OCI-LY1 (cell line): ENCODE results near the gene POLE4.

Experiments
- H2AFZ ChIP-seq: fragments of 200-600 bp; sonication (generic), shearing (Covaris generic); 2 replicates; pipeline ENCODE4 v1.6.0; 2014; ENCODE audit warnings: antibody characterized with exemption, mild to moderate bottlenecking, low read length
- H3F3A ChIP-seq: fragments of 200-600 bp; sonication (generic), shearing (Covaris generic); 2 replicates; pipeline ENCODE4 v1.6.0; 2014; ENCODE audit warnings: mild to moderate bottlenecking, antibody characterized with exemption, low read length, moderate library complexity; ENCODE audit not compliant: insufficient read depth
- H3K27ac ChIP-seq: fragments of 200-600 bp; sonication (generic); 2 replicates; pipeline ENCODE4 v1.5.1; 2014; ENCODE audit warnings: low read length, mixed run types, mild to moderate bottlenecking, low read depth; ENCODE audit not compliant: poor library complexity, severe bottlenecking
- H3K27me3 ChIP-seq: fragments of 200-600 bp; sonication (generic); 2 replicates; pipeline ENCODE4 v1.6.0; 2014; ENCODE audit warnings: antibody characterized with exemption, mild to moderate bottlenecking, low read length, moderate library complexity; ENCODE audit not compliant: insufficient read depth
- H3K36me3 ChIP-seq: fragments of 200-600 bp; sonication (generic); 2 replicates; pipeline ENCODE4 v1.6.1; 2014; ENCODE audit warnings: mild to moderate bottlenecking, antibody characterized with exemption, low read length, moderate library complexity, mixed read lengths; ENCODE audit not compliant: insufficient read depth
- H3K4me1 ChIP-seq: fragments of 200-600 bp; sonication (generic); 2 replicates; pipeline ENCODE4 v1.5.1; 2014; ENCODE audit warnings: mild to moderate bottlenecking, low read length, moderate library complexity; ENCODE audit not compliant: insufficient read depth, severe bottlenecking
- H3K4me2 ChIP-seq: fragments of 200-600 bp; sonication (generic), shearing (Covaris generic); 2 replicates; pipeline ENCODE4 v1.6.1; 2014; ENCODE audit warnings: low read length
- H3K4me3 ChIP-seq: fragments of 200-600 bp; sonication (generic); 2 replicates; pipeline ENCODE4 v1.5.1; 2014; ENCODE audit warnings: low read length, low read depth, mild to moderate bottlenecking, mixed read lengths; ENCODE audit not compliant: poor library complexity, severe bottlenecking
- H3K79me2 ChIP-seq: fragments of 200-600 bp; shearing (Covaris generic); 2 replicates; pipeline ENCODE4 v1.6.1; 2016; ENCODE audit warnings: mixed run types, low read length, mixed read lengths; ENCODE audit not compliant: insufficient read depth
- H3K9ac ChIP-seq: fragments of 200-600 bp; sonication (generic), shearing (Covaris generic); 2 replicates; pipeline ENCODE4 v1.6.1; 2014; ENCODE audit warnings: mild to moderate bottlenecking, low read length, mixed read lengths
- H3K9me2 ChIP-seq: fragments of 200-600 bp; sonication (generic), shearing (Covaris generic); 2 replicates; pipeline ENCODE4 v1.6.1; 2014; ENCODE audit warnings: low read depth, mild to moderate bottlenecking, low read length, mixed read lengths
- H3K9me3 ChIP-seq: fragments of 200-600 bp; shearing (Covaris generic); 2 replicates; pipeline ENCODE4 v1.6.1; 2014; ENCODE audit warnings: low read length, mixed read lengths
- H4K20me1 ChIP-seq: fragments of 200-600 bp; sonication (generic), shearing (Covaris generic); 2 replicates; pipeline ENCODE4 v1.6.0; 2016; ENCODE audit warnings: mild to moderate bottlenecking, low read length; ENCODE audit not compliant: insufficient read depth
- EZH2 ChIP-seq: fragments of 200-600 bp; sonication (generic), shearing (Covaris generic); IDR thresholded peaks from 2 replicates; pipeline ENCODE4 v1.8.0; 2017; ENCODE audit warnings: borderline replicate concordance, mixed run types, mild to moderate bottlenecking, antibody characterized with exemption, low read length, moderate library complexity, mixed read lengths
- TF ChIP-seq, protein P1 (sequence below): fragments of 200-600 bp; sonication (generic), shearing (Covaris generic); IDR thresholded peaks from 2 replicates; pipeline ENCODE4 v1.5.1; 2017; ENCODE audit warnings: mild to moderate bottlenecking, antibody characterized with exemption, low read length, moderate library complexity, mixed read lengths

Gene POLE4

DNA sequence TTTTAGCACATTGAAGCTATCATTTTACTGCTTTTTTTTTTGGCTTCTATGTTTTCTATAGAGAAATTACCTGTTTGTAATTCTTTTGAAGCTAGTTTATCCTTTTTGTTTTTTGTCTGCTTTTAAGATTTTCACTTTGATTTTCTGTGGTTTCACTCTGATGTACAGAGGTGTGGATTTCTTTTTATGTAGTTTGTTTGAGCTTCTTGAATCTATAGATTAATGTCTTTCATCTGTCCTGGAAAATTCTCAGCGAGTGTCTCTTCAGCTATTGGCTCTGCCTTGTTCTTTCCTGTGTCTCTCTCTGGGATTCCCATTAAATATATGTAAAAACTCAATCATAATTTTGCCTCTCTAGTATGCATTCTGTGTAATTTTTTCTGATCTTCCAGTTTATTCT lies 8.4 kb downstream of the POLE4 start:
- no peak for TF ChIP-seq EZH2
- TF ChIP-seq, protein P1, sequence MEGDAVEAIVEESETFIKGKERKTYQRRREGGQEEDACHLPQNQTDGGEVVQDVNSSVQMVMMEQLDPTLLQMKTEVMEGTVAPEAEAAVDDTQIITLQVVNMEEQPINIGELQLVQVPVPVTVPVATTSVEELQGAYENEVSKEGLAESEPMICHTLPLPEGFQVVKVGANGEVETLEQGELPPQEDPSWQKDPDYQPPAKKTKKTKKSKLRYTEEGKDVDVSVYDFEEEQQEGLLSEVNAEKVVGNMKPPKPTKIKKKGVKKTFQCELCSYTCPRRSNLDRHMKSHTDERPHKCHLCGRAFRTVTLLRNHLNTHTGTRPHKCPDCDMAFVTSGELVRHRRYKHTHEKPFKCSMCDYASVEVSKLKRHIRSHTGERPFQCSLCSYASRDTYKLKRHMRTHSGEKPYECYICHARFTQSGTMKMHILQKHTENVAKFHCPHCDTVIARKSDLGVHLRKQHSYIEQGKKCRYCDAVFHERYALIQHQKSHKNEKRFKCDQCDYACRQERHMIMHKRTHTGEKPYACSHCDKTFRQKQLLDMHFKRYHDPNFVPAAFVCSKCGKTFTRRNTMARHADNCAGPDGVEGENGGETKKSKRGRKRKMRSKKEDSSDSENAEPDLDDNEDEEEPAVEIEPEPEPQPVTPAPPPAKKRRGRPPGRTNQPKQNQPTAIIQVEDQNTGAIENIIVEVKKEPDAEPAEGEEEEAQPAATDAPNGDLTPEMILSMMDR, result no peak
- no peak overlapping the region for H3K4me2 ChIP-seq

DNA sequence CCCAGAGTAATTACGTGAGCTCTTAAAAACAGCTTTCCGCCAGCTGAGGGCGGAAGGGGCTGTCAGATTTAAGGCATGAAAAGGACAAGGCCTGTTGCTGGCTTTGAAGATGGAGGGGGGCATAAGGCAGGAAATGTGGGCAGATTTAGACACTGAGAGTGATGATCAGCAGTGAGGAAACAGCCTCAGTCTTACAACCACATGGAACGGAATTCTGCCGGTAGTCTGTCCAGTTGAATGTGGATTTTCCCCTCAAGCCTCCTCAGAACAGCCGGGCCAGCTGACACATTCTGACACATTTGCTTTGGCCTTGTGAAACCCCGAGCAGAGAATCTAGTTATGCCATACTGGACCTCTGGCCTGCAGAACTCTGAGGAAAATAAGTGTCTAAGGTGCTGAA lies 16.6 kb downstream of the POLE4 start:
- no peak overlapping the region for H3K4me2 ChIP-seq
- H3K4me3 ChIP-seq, result no peak overlapping the region
- no peak overlapping the region for H2AFZ ChIP-seq
- no peaks in the 10 kb centered on the region for H4K20me1 ChIP-seq
- H3K9me3 ChIP-seq, result no peaks in the 10 kb centered on the region
- H3F3A ChIP-seq, result no peaks in the 10 kb centered on the region
- TF ChIP-seq, protein P1, result no peak
- no peak for TF ChIP-seq EZH2
- H3K27me3 ChIP-seq, result no peaks in the 10 kb centered on the region
- no peaks in the 10 kb centered on the region for H3K79me2 ChIP-seq
- H3K27ac ChIP-seq, result no peak overlapping the region
- H3K9me2 ChIP-seq, result no peaks in the 10 kb centered on the region
- no peak overlapping the region for H3K9ac ChIP-seq
- H3K36me3 ChIP-seq, result no peaks in the 10 kb centered on the region
- H3K4me1 ChIP-seq, result no peaks in the 10 kb centered on the region

More for the DNA sequence above, 8.4 kb downstream of the POLE4 start:
- H3K27me3 ChIP-seq, result no peaks in the 10 kb centered on the region
- peaks cover 19% of the 10 kb centered on the region for H3K36me3 ChIP-seq
- no peaks in the 10 kb centered on the region; the same call in 1 of the 2 replicates for H3F3A ChIP-seq
- H3K9me2 ChIP-seq, result no peaks in the 10 kb centered on the region
- H3K9me3 ChIP-seq, result no peaks in the 10 kb centered on the region
- H4K20me1 ChIP-seq, result no peaks in the 10 kb centered on the region
- no peaks in the 10 kb centered on the region for H3K79me2 ChIP-seq
- H2AFZ ChIP-seq, result no peak overlapping the region
- no peak overlapping the region for H3K27ac ChIP-seq
- H3K4me1 ChIP-seq, result no peaks in the 10 kb centered on the region
- no peak overlapping the region for H3K4me3 ChIP-seq
- H3K9ac ChIP-seq, result no peak overlapping the region

DNA sequence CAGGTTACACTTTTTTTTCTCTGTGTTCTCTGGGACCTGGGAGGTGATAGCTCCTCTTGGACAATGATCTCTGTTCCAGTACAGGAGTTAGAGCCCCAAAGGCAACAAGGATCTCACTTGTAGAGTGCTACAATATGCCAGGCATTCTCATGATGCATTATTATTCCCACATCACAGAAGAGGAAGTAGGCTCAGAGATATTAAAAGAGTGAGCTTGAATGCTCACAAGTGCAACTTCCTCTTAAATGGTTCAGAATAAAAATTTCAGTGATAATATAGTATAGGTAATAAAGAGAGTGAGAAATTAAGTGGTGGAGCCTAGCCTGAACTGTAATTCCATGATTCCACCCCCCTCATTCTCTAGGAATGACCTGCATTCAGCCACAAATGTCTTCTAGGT lies 21.4 kb downstream of the POLE4 start:
- H3K27ac ChIP-seq, result no peak overlapping the region
- no peaks in the 10 kb centered on the region for H4K20me1 ChIP-seq
- no peak overlapping the region for H2AFZ ChIP-seq
- H3F3A ChIP-seq, result no peaks in the 10 kb centered on the region
- H3K36me3 ChIP-seq, result no peaks in the 10 kb centered on the region
- no peak overlapping the region for H3K9ac ChIP-seq
- no peak overlapping the region for H3K4me2 ChIP-seq
- no peaks in the 10 kb centered on the region for H3K9me2 ChIP-seq
- H3K9me3 ChIP-seq, result no peaks in the 10 kb centered on the region
- TF ChIP-seq, protein P1, result no peak
- TF ChIP-seq EZH2, result no peak
- H3K79me2 ChIP-seq, result no peaks in the 10 kb centered on the region
- no peaks in the 10 kb centered on the region for H3K4me1 ChIP-seq
- no peaks in the 10 kb centered on the region for H3K27me3 ChIP-seq
- no peak overlapping the region for H3K4me3 ChIP-seq
